ENCODE results near the gene COPRS.

COPRS gene

GRCh38 chr17:31858642-31859486 lies at the start of gene COPRS:
Gene COPRS (minus strand): TSS chr17:31859244. CDS start chr17:31859199, 45 bp downstream.
- DNase-seq = peak; percentile 51

GRCh38 chr17:31908386-31908785 lies 49.3 kb upstream of the COPRS start:
- no peak for DNase-seq

GRCh38 chr17:31907342-31907962 lies 48.4 kb upstream of the COPRS start:
- DNase-seq = no peak

- no peak for DNase-seq
Observed at GRCh38 chr17:31903401-31903800, 44.4 kb upstream of the COPRS start.

GRCh38 chr17:31902693-31903092 lies 43.6 kb upstream of the COPRS start:
- no peak for DNase-seq

- DNase-seq = no peak
Observed at GRCh38 chr17:31900877-31901276, 41.8 kb upstream of the COPRS start.

- no peak for DNase-seq
Observed at GRCh38 chr17:31888124-31888523, 29.1 kb upstream of the COPRS start.

- DNase-seq = no peak
Observed at GRCh38 chr17:31882571-31882970, 23.5 kb upstream of the COPRS start.

GRCh38 chr17:31880311-31880710 lies 21.3 kb upstream of the COPRS start:
- DNase-seq = no peak

GRCh38 chr17:31878703-31879073 lies 19.6 kb upstream of the COPRS start:
- DNase-seq = no peak

GRCh38 chr17:31877911-31878702 lies 19.1 kb upstream of the COPRS start:
- peak; percentile 36 for DNase-seq

- DNase-seq = no peak
Observed at GRCh38 chr17:31877341-31877740, 18.3 kb upstream of the COPRS start.

GRCh38 chr17:31875081-31875480 lies 16.0 kb upstream of the COPRS start:
- no peak for DNase-seq

- DNase-seq = no peak
Observed at GRCh38 chr17:31869797-31870568, 10.9 kb upstream of the COPRS start.

- no peak for DNase-seq
Observed at GRCh38 chr17:31869031-31869430, 10.0 kb upstream of the COPRS start.

GRCh38 chr17:31859487-31860008 lies 504 bp upstream of the COPRS start:
- DNase-seq = no peak

GRCh38 chr17:31857920-31858641 lies 963 bp downstream of the COPRS start:
- DNase-seq = no peak

GRCh38 chr17:31856750-31857149 lies 2.3 kb downstream of the COPRS start:
- DNase-seq = no peak

- DNase-seq = no peak
Observed at GRCh38 chr17:31854672-31855071, 4.4 kb downstream of the COPRS start.

GRCh38 chr17:31853911-31854470 lies 5.1 kb downstream of the COPRS start:
- DNase-seq = no peak

- DNase-seq = no peak
Observed at GRCh38 chr17:31845291-31845690, 13.8 kb downstream of the COPRS start.

Measured in kidney glomerular epithelial cell (primary cell).